ENCODE measurements around the gene SLC29A2. TPM values are rescaled to one million over a fixed set of nuclear protein-coding genes. Genes with fewer than 3 reads are reported as not detected.
"Not testable (repeated sequence)": the region's sequence is repeated elsewhere in the genome, so short reads cannot be mapped to it uniquely, and the experiment has no call there.

The SLC29A2 gene
- total RNA-seq, 1 experiment from 2014 or later, result 1.6 TPM

GRCh38 chr11:66386171-66387069 lies 14.9 kb upstream of the SLC29A2 start:
- peak; percentile 79 for DNase-seq (ENCODE audit: low read depth)

DNA sequence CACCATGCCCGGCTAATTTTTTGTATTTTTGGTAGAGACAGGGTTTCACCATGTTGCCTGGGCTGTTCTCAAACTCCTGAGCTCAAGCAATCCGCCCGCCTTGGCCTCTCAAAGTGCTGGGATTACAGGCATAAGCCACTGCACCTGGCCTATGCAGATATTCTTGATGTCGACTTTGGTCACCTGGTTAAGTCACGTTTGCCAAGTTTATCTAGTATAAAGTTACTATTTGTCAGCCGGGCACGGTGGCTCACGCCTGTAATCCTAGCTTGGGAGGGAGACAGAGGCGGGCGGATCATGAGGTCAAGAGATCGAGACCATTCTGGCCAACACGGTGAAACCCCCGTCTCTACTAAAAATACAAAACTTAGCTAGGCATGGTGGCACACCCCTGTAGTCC lies 12.8 kb upstream of the SLC29A2 start:
- not testable (repeated sequence) for DNase-seq (ENCODE audit: low read depth)

DNA sequence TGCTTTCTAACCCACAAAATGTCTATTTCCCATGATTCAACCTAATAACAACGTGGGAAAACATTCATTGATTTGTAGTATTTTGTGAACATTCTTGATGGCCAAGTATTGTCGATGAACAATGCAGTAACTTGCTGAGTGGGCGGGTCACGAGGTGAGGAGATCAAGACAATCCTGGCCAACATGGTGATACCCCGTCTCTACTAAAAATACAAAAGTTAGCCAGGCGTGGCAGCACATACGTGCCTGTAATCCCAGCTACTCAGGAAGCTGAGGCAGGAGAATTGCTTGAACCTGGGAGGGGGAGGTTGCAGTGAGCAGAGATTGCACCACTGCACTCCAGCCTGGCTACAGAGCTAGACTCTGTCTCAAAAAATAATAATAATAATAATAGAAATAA lies 8.7 kb upstream of the SLC29A2 start:
- DNase-seq (ENCODE audit: low read depth), result not testable (repeated sequence)

DNA sequence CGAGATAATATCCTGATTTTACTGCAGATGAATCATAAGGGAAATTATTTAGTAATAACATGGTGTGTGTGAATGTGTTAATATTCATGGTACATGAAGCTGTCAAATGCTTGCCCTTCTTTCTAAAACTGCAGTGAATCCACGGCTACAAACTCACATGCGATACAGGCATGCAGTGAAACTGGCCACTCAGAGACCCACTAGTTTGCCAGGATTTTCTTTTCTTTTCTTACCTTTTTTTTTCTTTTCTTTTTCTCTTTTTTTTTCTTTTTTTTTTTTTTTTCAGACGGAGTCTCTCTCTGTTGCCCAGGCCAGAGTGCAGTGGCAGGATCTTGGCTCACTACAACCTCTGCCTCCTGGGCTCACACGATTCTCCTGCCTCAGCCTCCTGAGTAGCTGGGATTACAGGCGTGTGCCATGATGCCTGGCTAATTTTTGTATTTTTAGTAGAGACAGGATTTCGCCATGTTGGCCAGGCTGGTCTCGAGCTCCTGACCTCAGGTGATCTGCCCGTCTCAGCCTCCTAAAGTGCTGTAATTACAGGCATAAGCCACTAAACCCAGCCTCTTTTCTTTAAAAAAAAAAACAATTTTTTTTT lies 2.2 kb upstream of the SLC29A2 start:
- not testable (repeated sequence) for DNase-seq (ENCODE audit: low read depth)

DNA sequence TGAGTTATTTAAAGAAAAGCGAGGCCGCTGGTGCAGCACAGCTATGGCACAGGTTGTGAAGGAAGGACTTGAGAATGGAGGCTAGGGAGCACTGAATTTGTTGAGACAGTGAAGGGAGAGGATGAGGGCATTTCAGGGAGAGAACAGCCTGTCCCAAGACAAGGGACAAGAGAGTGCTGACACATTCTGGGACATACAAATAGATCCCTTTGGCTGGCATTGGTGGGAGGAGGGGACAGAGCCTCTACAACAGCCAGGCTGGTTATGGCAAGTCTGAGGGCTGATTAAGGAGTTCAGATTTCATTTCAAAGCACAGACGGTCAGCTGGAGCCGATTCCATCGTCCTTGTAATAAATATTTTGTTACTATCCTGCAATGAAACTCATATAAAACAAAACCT lies 1.7 kb upstream of the SLC29A2 start:
- no peak for DNase-seq (ENCODE audit: low read depth)

DNA sequence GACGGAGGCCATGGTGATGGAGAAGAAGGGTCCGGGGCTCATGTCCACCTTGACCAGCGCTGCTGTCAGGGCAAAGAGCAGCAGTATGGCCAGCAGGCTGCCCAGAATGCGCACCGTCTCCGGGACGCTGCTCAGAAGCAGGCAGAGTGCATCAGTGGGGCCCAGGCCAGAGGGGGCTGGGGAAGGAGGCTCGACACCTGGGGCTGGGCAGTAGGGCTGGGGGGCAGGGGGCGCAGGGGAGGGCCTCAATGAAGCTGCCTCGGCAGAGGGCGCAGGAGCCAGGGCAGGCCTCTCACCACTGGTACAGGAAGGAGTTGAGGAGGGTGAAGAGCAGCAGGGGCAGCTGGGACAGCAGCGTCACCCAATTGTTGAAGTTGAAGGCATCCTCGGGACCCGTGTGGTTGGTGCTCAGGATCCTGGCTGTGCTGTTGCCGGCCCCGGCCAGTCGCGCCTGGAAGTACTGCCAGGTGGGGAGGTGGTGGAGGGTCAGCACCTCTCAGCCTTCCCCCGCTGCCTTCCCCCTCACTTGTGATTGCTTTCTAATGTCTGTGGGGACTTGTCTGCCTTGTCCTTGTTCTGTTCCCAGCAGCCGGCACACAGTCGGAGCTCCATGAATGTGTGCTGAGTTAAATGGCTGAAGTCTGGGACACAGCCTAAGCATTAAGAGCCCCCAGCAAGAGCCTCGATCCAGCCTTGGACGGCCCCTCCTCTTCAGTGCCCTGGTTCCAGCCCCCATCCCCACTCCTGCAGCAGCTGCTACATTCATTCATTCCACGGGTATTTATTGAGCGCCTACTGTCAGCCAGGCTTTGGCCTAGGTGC lies 2.3 kb downstream of the SLC29A2 start:
- DNase-seq (ENCODE audit: low read depth), result no peak

GRCh38 chr11:66368484-66368883 lies 3.1 kb downstream of the SLC29A2 start:
- no peak for DNase-seq (ENCODE audit: low read depth)

GRCh38 chr11:66367561-66368312 lies 3.8 kb downstream of the SLC29A2 start:
- DNase-seq (ENCODE audit: low read depth), result no peak

DNA sequence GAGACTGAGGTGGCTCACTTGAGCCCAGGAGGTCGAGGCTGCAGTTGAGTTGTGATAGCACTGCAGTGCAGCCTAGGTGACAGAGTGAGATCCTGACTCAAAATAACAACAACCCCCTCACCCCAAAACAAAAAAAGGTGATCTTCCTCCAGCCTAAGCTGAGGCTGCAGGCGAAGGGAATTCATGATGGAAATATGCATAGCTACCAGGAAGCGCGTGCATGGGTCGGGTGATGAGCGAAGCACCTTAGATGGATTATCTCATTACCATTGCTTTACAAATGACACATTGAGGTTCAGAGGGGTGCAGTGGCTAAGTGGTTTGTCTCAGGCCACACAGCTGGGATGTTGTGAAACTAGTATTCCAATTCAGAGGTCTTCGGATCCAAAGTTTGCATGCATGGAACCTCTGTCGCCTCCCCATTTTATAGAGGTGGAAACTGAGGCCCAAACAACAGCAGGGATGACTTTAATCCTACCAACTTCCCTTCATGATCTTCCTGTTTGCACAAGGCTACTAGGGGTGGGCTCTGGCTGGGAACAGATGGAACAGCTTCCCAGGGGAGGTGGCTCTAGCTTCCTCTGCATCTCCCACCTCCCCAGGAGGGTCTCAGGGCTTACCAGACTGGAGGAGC lies 4.6 kb downstream of the SLC29A2 start:
- no peak for DNase-seq (ENCODE audit: low read depth)

DNA sequence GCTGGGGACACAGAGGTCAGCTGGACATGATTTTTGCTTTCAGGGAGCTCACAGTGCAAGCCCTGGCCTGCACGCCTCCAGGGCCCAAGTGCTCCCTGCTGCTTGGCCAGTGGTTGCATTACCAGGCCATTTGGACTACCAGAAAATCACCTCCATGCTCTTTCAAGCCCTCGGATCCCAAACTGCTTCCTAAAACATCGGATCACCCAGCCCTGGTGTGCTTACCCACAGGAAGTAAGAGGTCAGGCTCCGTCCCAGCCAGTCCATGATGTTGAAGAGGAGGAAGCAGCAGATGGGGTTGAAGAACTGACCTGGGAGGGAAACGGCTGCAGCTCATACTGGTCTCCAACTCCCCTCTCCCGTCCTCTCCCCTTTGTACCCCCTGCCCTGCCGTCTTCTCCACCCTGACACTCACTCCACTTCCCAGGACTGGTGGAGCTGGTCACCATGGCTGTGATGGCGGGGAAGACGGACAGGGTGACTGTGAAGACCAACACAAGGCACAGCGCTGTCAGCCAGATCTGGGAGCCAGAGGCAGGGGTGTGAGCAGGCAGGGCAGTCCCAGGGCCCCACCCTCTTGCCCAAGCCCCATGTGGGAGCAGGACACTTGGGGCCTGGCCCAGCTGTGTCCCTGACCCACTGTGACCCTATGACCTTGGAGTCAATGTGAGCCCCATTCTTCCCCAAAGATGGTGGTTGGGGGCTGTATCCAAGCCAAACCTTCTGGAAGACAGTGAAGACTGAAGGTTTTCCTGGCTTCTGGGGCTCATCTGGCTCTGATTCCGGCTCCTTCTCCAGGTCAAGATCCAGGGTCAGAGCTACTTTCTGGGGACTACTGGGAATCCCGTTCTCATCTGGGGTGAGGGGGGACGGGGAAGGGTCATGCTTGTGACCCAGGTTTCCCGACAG lies 5.6 kb downstream of the SLC29A2 start:
- DNase-seq (ENCODE audit: low read depth), result peak; percentile 23

- DNase-seq (ENCODE audit: low read depth), result no peak
These were observed 6.4 kb downstream of the SLC29A2 start for GRCh38 chr11:66365166-66365565.

GRCh38 chr11:66363805-66364535 lies 7.6 kb downstream of the SLC29A2 start:
- DNase-seq (ENCODE audit: low read depth), result no peak

DNA sequence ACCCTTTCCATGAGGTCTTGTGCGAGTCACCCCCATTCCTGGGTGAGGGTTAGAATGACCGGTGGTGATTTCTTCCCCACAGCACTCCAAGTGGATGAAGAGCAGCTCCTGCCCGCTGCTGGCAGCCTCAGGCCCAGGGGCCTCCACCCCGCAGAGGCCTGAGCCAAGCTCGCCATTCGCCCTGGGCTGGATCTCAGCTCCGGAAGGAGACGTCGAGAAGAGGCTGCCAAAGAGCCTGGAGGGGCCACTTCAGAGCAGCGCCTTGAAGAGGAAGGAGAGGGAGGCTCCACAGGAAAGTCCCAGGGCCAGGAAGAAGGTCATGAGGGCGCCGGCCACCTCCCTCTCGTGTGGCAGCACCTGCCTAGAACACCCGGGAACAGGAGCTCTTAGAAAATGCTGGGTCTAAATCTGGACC lies 8.4 kb downstream of the SLC29A2 start:
- no peak for DNase-seq (ENCODE audit: low read depth)

GRCh38 chr11:66362481-66363147 lies 8.9 kb downstream of the SLC29A2 start:
- no peak for DNase-seq (ENCODE audit: low read depth)

DNA sequence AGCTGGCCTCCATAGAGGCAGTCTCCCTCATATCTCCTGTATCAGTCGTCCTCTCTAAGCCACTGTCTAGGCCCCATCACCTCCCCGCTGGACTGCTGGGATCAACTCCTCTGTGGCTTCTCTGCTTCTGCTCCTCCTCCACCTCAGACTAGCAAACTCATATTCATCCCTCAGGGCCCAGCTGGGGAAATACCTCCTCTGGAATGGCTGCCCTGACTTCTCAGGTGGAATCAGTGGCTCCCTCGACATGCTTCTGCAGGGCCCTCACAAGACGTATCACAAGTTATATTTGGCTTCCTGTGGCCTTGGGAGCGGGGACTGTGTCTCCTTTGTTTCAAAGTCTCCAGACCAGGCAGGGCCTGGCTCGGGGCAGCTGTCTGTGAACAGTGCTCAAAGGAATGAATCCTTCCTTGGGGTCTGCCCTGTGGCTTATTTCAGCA lies 10.0 kb downstream of the SLC29A2 start:
- no peak for DNase-seq (ENCODE audit: low read depth)

- DNase-seq (ENCODE audit: low read depth), result no peak
These were observed 11.0 kb downstream of the SLC29A2 start for GRCh38 chr11:66360406-66361073.

GRCh38 chr11:66359662-66360087 lies 11.9 kb downstream of the SLC29A2 start:
- DNase-seq (ENCODE audit: low read depth), result no peak

All from M059J (cell line).